Upper lobe of left lung (tissue), 4 donors: ENCODE results near the gene RAP1GAP.

Experiments
- CTCF ChIP-seq, 6 experiments: fragments of 450-650 bp in 4 of 6; fragments of 200-600 bp in 2 of 6; sonication (generic) in 2 of 6; IDR thresholded peaks; one replicate each; pipeline ENCODE4 v1.5.1; 2016 to 2019; ENCODE audit warnings: antibody characterized with exemption in 6 of 6
- EP300 ChIP-seq, 4 donors: sonication (generic); formaldehyde crosslinking; IDR thresholded peaks; one replicate each; pipeline ENCODE4 v1.5.1; 2017; ENCODE audit warnings: antibody characterized with exemption in 4 of 4, control low read depth in 2 of 4
- POLR2A ChIP-seq, 4 donors: fragments of 450-650 bp; IDR thresholded peaks; one replicate each; pipeline ENCODE4 v1.5.1; 2016 to 2017; ENCODE audit warnings: antibody characterized with exemption in 4 of 4, mild to moderate bottlenecking in 2 of 4

- no peak for TF ChIP-seq CTCF (IDR thresholded peaks at IDR 0.05)
- no peak for TF ChIP-seq POLR2A (IDR thresholded peaks at IDR 0.05)
- no peak for TF ChIP-seq EP300 (IDR thresholded peaks at IDR 0.05)
These were observed 28.1 kb downstream of the RAP1GAP start for GRCh38 chr1:21641076-21641475.
